GM12874 (cell line): ENCODE results near the gene SMARCA4.

ENCODE experiments used
- TF ChIP-seq, protein P1 (sequence below): IDR thresholded peaks from 2 replicates; pipeline ENCODE4 v1.5.1; 2011; ENCODE audit warnings: low read depth, mild to moderate bottlenecking, control low read depth, low read length, moderate library complexity; ENCODE audit not compliant: insufficient read depth

The SMARCA4 gene

DNA sequence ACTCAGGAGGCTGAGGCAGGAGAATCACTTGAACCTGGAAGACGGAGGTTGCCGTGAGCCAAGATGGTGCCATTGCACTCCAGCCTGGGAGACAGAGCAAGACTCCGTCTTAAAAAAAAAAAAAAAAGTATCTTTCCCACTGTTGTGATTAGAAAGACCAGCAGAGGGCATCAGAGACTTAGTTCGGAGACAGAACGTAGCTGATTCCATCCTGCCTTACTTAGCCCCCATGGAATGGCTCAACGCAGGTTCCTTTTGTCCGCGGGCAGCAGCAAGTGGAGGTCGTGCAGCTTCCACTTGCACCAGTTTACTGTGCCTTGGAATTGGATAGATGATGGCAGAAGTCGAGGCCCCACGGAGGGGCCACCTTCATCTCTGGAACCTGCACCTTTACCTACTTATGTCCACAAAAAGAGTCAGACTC lies 24.2 kb upstream of the SMARCA4 start:
- TF ChIP-seq, protein P1, sequence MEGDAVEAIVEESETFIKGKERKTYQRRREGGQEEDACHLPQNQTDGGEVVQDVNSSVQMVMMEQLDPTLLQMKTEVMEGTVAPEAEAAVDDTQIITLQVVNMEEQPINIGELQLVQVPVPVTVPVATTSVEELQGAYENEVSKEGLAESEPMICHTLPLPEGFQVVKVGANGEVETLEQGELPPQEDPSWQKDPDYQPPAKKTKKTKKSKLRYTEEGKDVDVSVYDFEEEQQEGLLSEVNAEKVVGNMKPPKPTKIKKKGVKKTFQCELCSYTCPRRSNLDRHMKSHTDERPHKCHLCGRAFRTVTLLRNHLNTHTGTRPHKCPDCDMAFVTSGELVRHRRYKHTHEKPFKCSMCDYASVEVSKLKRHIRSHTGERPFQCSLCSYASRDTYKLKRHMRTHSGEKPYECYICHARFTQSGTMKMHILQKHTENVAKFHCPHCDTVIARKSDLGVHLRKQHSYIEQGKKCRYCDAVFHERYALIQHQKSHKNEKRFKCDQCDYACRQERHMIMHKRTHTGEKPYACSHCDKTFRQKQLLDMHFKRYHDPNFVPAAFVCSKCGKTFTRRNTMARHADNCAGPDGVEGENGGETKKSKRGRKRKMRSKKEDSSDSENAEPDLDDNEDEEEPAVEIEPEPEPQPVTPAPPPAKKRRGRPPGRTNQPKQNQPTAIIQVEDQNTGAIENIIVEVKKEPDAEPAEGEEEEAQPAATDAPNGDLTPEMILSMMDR: peak; percentile 70

DNA sequence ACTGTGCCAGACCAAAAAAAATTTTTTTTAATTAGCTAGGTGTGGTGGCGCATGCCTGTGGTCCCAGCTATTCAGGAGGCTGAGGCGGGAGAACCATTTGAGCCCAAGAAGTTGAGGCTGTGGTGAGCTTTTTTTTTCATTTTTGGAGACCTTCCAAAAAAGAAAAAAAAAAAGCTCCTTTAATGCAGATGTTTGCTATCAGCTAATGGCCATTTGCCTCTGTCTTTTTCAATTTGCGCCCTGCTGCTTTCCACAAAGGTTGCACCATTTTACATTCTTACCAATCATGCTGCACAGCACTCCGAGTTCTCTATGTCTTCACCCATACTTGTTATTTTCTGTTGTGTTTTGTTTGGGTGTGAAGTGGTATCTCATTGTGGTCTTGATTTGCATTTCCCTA lies 15.6 kb upstream of the SMARCA4 start:
- TF ChIP-seq, protein P1: no peak

DNA sequence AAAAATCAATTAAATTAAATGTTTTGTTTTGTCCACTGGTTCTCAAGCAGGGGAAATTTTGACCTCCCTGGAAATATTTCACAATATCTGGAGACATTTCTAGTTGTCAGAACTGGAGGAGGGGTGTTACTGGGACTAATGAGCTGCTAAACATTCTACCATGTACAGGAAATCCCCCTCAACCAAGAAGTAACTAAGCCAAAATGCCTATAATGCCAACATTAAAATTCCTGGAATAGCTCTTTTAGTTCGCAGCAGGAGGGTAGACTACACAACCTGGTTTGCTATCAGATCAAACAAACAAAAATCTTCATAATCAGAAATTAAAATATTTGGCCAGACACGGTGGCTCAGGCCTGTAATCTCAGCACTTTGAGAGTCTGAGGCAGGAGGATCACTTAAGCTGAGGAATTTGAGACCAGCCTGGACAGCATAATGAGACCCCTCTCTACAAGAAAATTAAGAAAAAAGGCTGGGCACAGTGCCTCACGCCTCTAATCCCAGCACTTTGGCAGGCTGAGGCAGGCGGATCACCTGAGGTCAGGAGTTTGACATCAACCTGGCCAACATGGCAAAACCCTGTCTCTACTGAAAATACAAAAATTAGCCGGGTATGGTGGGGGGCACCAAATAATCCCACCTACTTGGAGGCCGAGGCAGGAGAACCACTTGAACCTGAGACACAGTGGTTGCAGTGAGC lies 13.7 kb upstream of the SMARCA4 start:
- TF ChIP-seq, protein P1: no peak

DNA sequence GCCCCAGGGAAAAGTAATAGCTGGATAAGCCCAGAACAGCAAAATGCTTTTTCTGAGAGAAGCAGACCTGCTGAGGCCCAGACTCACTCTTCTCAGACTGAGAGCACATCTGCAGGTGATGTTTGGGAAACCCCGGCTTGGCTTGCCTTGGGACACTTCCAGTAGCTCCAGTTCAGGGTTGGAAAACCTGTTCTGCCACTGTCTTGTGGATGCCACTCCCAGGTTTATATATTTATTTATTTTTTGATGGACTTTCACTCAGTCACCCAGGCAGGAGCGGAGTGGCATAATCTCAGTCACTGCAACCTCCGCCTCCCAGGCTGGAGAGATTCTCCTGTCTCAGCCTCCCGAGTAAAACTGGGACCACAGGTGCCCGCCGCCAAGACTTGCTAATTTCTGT lies 8.0 kb upstream of the SMARCA4 start:
- TF ChIP-seq, protein P1: no peak

DNA sequence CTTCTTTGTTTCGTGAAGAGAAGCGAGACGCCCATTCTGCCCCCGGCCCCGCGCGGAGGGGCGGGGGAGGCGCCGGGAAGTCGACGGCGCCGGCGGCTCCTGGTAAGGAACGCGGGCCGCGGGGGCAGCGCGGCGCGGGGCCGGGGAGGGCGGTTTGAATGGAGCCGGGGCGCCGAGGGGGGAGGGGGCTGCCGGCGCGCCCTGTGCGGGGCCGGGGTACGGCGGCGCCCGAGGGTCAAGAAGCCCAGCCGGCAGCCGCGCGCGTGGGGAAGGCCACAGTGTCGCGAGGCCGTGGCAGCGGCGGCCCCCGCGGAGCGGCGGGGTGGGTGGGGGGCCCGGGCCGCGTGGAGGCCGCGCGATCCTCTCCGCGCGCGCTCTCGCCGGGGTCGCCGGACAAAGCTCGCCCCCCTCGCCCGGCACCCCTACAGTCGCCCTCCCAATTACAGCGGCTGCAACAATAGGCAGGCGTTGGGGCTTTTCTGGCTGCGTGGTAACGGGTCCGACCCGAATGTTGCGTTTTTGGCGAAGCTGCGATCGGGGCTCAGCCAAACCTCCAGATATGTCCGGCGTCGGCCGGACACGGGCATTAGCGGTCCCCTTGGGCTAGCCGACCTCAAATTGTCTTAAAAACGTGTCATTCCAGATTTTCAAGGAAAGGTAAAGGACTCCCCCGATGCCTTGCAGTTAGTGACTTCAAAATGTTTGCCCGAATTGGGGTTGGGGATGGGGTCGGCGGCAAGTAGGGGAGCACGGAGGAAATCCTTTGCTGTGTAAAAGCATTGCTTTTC lies 437 bp downstream of the SMARCA4 start:
- TF ChIP-seq, protein P1: no peak

DNA sequence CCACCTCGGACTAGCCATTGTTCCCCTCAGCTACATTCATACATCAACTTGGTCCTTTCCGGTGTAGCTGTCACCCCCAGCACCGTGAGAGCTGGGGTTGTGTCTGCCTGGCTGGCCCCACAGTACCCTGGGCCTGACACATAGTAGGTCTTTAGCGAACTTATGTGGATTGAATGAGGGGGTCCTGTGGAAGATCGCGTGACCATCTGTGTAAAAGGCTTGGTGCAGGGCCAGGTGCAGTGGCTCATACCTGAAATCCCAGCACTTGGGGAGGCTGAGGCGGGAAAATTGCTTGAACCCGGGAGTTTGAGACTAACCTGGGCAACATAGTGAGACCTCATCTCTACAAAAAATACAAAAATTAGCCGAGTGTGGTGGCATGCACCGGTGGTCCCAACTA lies 2.0 kb downstream of the SMARCA4 start:
- TF ChIP-seq, protein P1: no peak

DNA sequence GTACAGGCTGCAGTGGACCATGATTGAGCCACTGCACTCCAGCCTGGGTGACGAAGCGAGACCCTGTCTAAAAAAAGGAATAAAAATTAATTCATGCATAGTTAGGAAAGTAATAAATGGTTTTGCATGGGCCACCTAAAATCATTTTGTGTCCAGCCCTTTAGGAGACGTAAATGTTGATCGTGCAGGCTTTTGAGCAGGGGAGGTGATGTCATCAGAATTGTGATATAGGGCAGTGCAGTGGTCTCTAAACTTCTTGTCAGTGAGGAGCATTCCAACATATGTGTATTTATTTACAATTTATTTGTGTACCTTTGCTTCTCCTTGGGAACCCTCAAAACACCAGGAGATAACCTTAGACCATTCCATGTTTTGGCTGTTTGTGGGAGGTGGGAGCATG lies 3.0 kb downstream of the SMARCA4 start:
- TF ChIP-seq, protein P1: no peak
